Chondrocyte (in vitro differentiated cells): ENCODE results near the gene CLEC10A. TPM values are rescaled to one million over a fixed set of nuclear protein-coding genes. Genes with fewer than 3 reads are reported as not detected.

Experiments
- DNase-seq: peaks from one replicate; pipeline ENCODE4 v3.0.0; 2021; ENCODE audit warnings: mixed read lengths, low spot score
- H3K27ac Mint-ChIP-seq: one replicate; pipeline ENCODE4 v1.8.0; 2021; ENCODE audit warnings: mild to moderate bottlenecking, moderate library complexity, mixed read lengths; ENCODE audit not compliant: unreplicated experiment
- H3K27me3 Mint-ChIP-seq: 2 replicates; pipeline ENCODE4 v1.8.0; 2021; ENCODE audit warnings: low read depth, mixed read lengths
- H3K36me3 Mint-ChIP-seq: 2 replicates; pipeline ENCODE4 v1.8.0; 2021; ENCODE audit warnings: low read depth, mixed read lengths
- H3K4me1 Mint-ChIP-seq: 2 replicates; pipeline ENCODE4 v1.8.0; 2021; ENCODE audit warnings: low read depth, mild to moderate bottlenecking, mixed read lengths
- H3K4me3 Mint-ChIP-seq: one replicate; pipeline ENCODE4 v1.8.0; 2021; ENCODE audit warnings: mild to moderate bottlenecking, moderate library complexity, mixed read lengths; ENCODE audit not compliant: unreplicated experiment
- H3K9me3 Mint-ChIP-seq: 2 replicates; pipeline ENCODE4 v1.8.0; 2021; ENCODE audit warnings: low read depth, mixed read lengths
- CTCF ChIP-seq: fragments of 200-600 bp; sonication (generic); IDR thresholded peaks from 2 replicates; pipeline ENCODE4 v1.5.0; 2021; ENCODE audit warnings: antibody characterized with exemption, mild to moderate bottlenecking, moderate library complexity
- total RNA-seq: library from RNA; stranded (reverse); gene quantifications from 3 replicates; pipeline ENCODE4 v1.2.1, GENCODE V29; 2021

Gene CLEC10A
- total RNA-seq, 1 donor from 2014 or later, result not detected

DNA sequence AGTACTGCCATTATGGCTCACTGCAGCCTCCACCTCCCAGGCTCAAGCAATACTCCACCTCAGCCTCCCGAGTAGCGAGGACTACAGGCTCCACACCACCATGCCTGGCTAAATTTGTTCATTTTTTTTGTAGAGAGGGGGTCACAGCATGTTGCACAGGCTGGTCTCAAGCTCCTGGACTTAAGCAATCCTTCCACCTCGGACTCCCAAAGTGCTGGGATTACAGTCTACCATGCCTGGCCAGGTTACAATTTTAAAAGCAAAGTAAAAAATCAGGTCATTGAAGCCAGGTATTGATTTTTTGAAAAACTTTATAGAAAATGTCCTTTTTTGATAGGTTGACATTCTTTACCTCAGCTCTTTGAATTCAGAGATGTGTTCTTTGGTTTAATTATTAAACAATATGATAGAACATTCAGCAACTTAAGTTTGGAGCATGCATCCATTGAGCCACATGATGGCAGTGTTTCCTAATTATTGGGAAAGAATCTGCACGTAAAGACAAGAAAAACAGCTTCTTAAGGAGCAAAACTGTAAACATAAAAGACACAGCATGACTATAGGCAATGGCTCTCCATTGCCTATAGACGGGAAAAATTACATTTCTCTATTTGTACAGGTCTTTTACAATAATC lies 34.4 kb downstream of the CLEC10A start:
- no peak for DNase-seq
- Mint-ChIP-seq H3K4me3 (no peak overlapping the region), H3K9me3 (no peaks in the 10 kb centered on the region), H3K36me3 (no peaks in the 10 kb centered on the region), H3K27me3 (peaks cover 6% of the 10 kb centered on the region), H3K4me1 (peaks cover 26% of the 10 kb centered on the region), H3K27ac (no peak overlapping the region)
- peak; percentile 96 for TF ChIP-seq CTCF

GRCh38 chr17:7043497-7044198 lies 36.4 kb downstream of the CLEC10A start, which contains the start of gene SLC16A11:
TSS of gene SLC16A11 (minus strand) at chr17:7044092. CDS start at chr17:7043513, 579 bp downstream.
- TF ChIP-seq CTCF, result no peak
- no peak for DNase-seq
- H3K9me3 Mint-ChIP-seq, result no peaks in the 10 kb centered on the region
- peak within 1 kb of the TSS; percentile 63 for H3K4me3 Mint-ChIP-seq
- peaks cover 6% of the 10 kb centered on the region for H3K27me3 Mint-ChIP-seq
- no peaks in the 10 kb centered on the region for H3K36me3 Mint-ChIP-seq
- H3K27ac Mint-ChIP-seq, result no peak within 1 kb of the TSS
- H3K4me1 Mint-ChIP-seq, result peaks cover 20% of the 10 kb centered on the region

DNA sequence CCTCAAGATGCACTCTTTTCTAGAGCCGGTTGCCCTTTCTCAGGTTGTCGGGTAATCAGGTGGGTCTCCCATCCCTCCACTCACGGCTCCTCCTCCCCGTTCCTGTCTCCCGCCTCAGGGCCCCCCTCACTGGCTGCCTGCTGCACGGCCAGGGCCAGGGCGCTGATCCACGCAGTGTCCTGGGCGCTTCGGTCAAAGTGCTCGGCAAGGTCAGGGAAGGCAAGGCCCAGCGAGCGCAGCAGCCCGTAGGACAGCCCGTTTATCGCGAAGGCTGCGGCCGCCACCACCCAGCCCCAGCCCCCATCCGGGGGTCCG lies 36.9 kb downstream of the CLEC10A start:
- Mint-ChIP-seq H3K27me3 (peaks cover 6% of the 10 kb centered on the region), H3K36me3 (no peaks in the 10 kb centered on the region), H3K4me1 (peaks cover 20% of the 10 kb centered on the region), H3K4me3 (peak overlapping the region; percentile 63), H3K9me3 (no peaks in the 10 kb centered on the region), H3K27ac (no peak overlapping the region)
- no peak for TF ChIP-seq CTCF
- DNase-seq, result no peak

GRCh38 chr17:7042501-7043181 lies 37.4 kb downstream of the CLEC10A start:
- Mint-ChIP-seq H3K4me3 (peak overlapping the region; percentile 63), H3K27ac (no peak overlapping the region), H3K4me1 (peaks cover 20% of the 10 kb centered on the region), H3K9me3 (no peaks in the 10 kb centered on the region), H3K27me3 (peaks cover 6% of the 10 kb centered on the region), H3K36me3 (no peaks in the 10 kb centered on the region)
- TF ChIP-seq CTCF, result no peak
- no peak for DNase-seq
